ENCODE data around the gene PHACTR1. TPM values are rescaled to one million over a fixed set of nuclear protein-coding genes. Genes with fewer than 3 reads are reported as not detected.
A peak's percentile ranks its signal among the peaks of the same experiment; 100 is the strongest.

PHACTR1 gene
- total and polyA plus RNA-seq, 2 experiments from 2014 or later = 0.65 to 3.2 TPM

- no peak overlapping the region for H3K4me2 ChIP-seq (ENCODE audit: unreplicated experiment)
- no peak overlapping the region for H3K9ac ChIP-seq
- no peak overlapping the region for H3K27ac ChIP-seq
- H2AFZ ChIP-seq = peak overlapping the region; percentile 61
- H3K4me3 ChIP-seq = no peak overlapping the region
- H4K20me1 ChIP-seq (ENCODE audit: insufficient read depth) = no peaks in the 10 kb centered on the region
- H3K79me2 ChIP-seq (ENCODE audit: insufficient read depth) = no peaks in the 10 kb centered on the region
- H3F3A ChIP-seq (ENCODE audit: insufficient read depth) = peaks cover 14% of the 10 kb centered on the region; the same call in 1 of the 2 replicates
- peak; percentile 42 for DNase-seq
- in situ Hi-C loops (cut with MboI) = no loop called here
- no peaks in the 10 kb centered on the region for H3K9me2 ChIP-seq (ENCODE audit: insufficient read depth)
- H3K36me3 ChIP-seq (ENCODE audit: low read depth) = no peaks in the 10 kb centered on the region
- H3K27me3 ChIP-seq (replicated peaks; ENCODE audit: insufficient read depth) = no peaks in the 10 kb centered on the region
- H3K9me3 ChIP-seq (ENCODE audit: low read depth) = no peaks in the 10 kb centered on the region
- peaks cover 16% of the 10 kb centered on the region for H3K4me1 ChIP-seq (ENCODE audit: insufficient read depth)
- WGBS, 2 experiments (ENCODE audit: low coverage in 1 of 2, low lambda C conversion rate in 2 of 2, missing lambda C conversion rate in 2 of 2) = 68 to 69% methylated on average over 5 of the region's 5 CpGs
- TF ChIP-seq EZH2phosphoT487 (IDR thresholded peaks at IDR 0.05; ENCODE audit: insufficient read depth, low read depth) (no peak), EZH2 (IDR thresholded peaks at IDR 0.05; ENCODE audit: insufficient read depth, poor library complexity, severe bottlenecking) (no peak)
These were observed 246.4 kb downstream of the PHACTR1 start for GRCh38 chr6:12962987-12963386.

GRCh38 chr6:12963567-12963966 lies 247.0 kb downstream of the PHACTR1 start:
- Histone ChIP-seq H3K9ac (no peak overlapping the region), H3K4me3 (no peak overlapping the region), H3K4me1 (ENCODE audit: insufficient read depth) (peaks cover 22% of the 10 kb centered on the region), H2AFZ (peak overlapping the region; percentile 61), H3K9me2 (ENCODE audit: insufficient read depth) (no peaks in the 10 kb centered on the region), H3K4me2 (ENCODE audit: unreplicated experiment) (no peak overlapping the region), H3K79me2 (ENCODE audit: insufficient read depth) (no peaks in the 10 kb centered on the region), H3K9me3 (ENCODE audit: low read depth) (no peaks in the 10 kb centered on the region), H3K27me3 (replicated peaks; ENCODE audit: insufficient read depth) (no peaks in the 10 kb centered on the region), H4K20me1 (ENCODE audit: insufficient read depth) (no peaks in the 10 kb centered on the region), H3K36me3 (ENCODE audit: low read depth) (no peaks in the 10 kb centered on the region), H3K27ac (no peak overlapping the region), H3F3A (ENCODE audit: insufficient read depth) (peaks cover 20% of the 10 kb centered on the region; the same call in 1 of the 2 replicates)
- DNase-seq = no peak
- TF ChIP-seq EZH2 (IDR thresholded peaks at IDR 0.05; ENCODE audit: insufficient read depth, poor library complexity, severe bottlenecking) = no peak
- no peak for TF ChIP-seq EZH2phosphoT487 (IDR thresholded peaks at IDR 0.05; ENCODE audit: insufficient read depth, low read depth)
- in situ Hi-C loops (cut with MboI) = no loop called here
- 60 to 62% methylated on average over 4 of the region's 4 CpGs for WGBS, 2 experiments (ENCODE audit: low coverage in 1 of 2, low lambda C conversion rate in 2 of 2, missing lambda C conversion rate in 2 of 2)

- peak overlapping the region; percentile 70 for H3K4me2 ChIP-seq (ENCODE audit: unreplicated experiment)
- no peaks in the 10 kb centered on the region for H3K36me3 ChIP-seq (ENCODE audit: low read depth)
- in situ Hi-C loops (cut with MboI) = no loop called here
- H3K4me1 ChIP-seq (ENCODE audit: insufficient read depth) = peaks cover 20% of the 10 kb centered on the region
- H3K27ac ChIP-seq = peak overlapping the region; percentile 26
- TF ChIP-seq EZH2 (IDR thresholded peaks at IDR 0.05; ENCODE audit: insufficient read depth, poor library complexity, severe bottlenecking) = no peak
- no peak for TF ChIP-seq EZH2phosphoT487 (IDR thresholded peaks at IDR 0.05; ENCODE audit: insufficient read depth, low read depth)
- no peaks in the 10 kb centered on the region for H4K20me1 ChIP-seq (ENCODE audit: insufficient read depth)
- H3K9me3 ChIP-seq (ENCODE audit: low read depth) = no peaks in the 10 kb centered on the region
- peak; percentile 70 for DNase-seq
- H3K27me3 ChIP-seq (replicated peaks; ENCODE audit: insufficient read depth) = no peaks in the 10 kb centered on the region
- peaks cover 21% of the 10 kb centered on the region; the same call in 1 of the 2 replicates for H3F3A ChIP-seq (ENCODE audit: insufficient read depth)
- H3K4me3 ChIP-seq = peak overlapping the region; percentile 59
- peak overlapping the region; percentile 86 for H2AFZ ChIP-seq
- no peaks in the 10 kb centered on the region for H3K9me2 ChIP-seq (ENCODE audit: insufficient read depth)
- H3K79me2 ChIP-seq (ENCODE audit: insufficient read depth) = no peaks in the 10 kb centered on the region
- H3K9ac ChIP-seq = peak overlapping the region; percentile 19; the same call in 1 of the 2 replicates
- 1 to 3% methylated on average over 7 of the region's 7 CpGs for WGBS, 2 experiments (ENCODE audit: low coverage in 1 of 2, low lambda C conversion rate in 2 of 2, missing lambda C conversion rate in 2 of 2)
These were observed 251.1 kb downstream of the PHACTR1 start for GRCh38 chr6:12967686-12968085.

GRCh38 chr6:12968290-12968689 lies 251.7 kb downstream of the PHACTR1 start:
- 43 to 44% methylated on average over 4 of the region's 4 CpGs for WGBS, 2 experiments (ENCODE audit: low coverage in 1 of 2, low lambda C conversion rate in 2 of 2, missing lambda C conversion rate in 2 of 2)
- Histone ChIP-seq H3K4me3 (peak overlapping the region; percentile 59), H3K9me2 (ENCODE audit: insufficient read depth) (no peaks in the 10 kb centered on the region), H2AFZ (peak overlapping the region; percentile 86), H3K4me1 (ENCODE audit: insufficient read depth) (peaks cover 16% of the 10 kb centered on the region), H3K36me3 (ENCODE audit: low read depth) (no peaks in the 10 kb centered on the region), H3K27ac (peak overlapping the region; percentile 26; the same call in 1 of the 2 replicates), H3K9ac (peak overlapping the region; percentile 19; the same call in 1 of the 2 replicates), H4K20me1 (ENCODE audit: insufficient read depth) (no peaks in the 10 kb centered on the region), H3K9me3 (ENCODE audit: low read depth) (no peaks in the 10 kb centered on the region), H3F3A (ENCODE audit: insufficient read depth) (peaks cover 21% of the 10 kb centered on the region; the same call in 1 of the 2 replicates), H3K4me2 (ENCODE audit: unreplicated experiment) (peak overlapping the region; percentile 70), H3K79me2 (ENCODE audit: insufficient read depth) (no peaks in the 10 kb centered on the region), H3K27me3 (replicated peaks; ENCODE audit: insufficient read depth) (no peaks in the 10 kb centered on the region)
- in situ Hi-C loops (cut with MboI) = no loop called here
- TF ChIP-seq EZH2phosphoT487 (IDR thresholded peaks at IDR 0.05; ENCODE audit: insufficient read depth, low read depth) = no peak
- no peak for TF ChIP-seq EZH2 (IDR thresholded peaks at IDR 0.05; ENCODE audit: insufficient read depth, poor library complexity, severe bottlenecking)
- DNase-seq = peak; percentile 6

Measured in GM23248 (cell line).